Stimulated activated CD4-positive, alpha-beta T cell treated with anti-CD3 and anti-CD28 coated beads, Interleukin-12 subunit alpha, Interleukin-12 subunit beta, amount 100 ng/mL, for 4 hours (primary cell): ENCODE measurements around the gene PARP2.
"Not testable (repeated sequence)": the region's sequence is repeated elsewhere in the genome, so short reads cannot be mapped to it uniquely, and the experiment has no call there.

Source experiments
- DNase-seq: peaks from one replicate; pipeline ENCODE4 v3.0.0-alpha.2; 2020

PARP2 gene

DNA sequence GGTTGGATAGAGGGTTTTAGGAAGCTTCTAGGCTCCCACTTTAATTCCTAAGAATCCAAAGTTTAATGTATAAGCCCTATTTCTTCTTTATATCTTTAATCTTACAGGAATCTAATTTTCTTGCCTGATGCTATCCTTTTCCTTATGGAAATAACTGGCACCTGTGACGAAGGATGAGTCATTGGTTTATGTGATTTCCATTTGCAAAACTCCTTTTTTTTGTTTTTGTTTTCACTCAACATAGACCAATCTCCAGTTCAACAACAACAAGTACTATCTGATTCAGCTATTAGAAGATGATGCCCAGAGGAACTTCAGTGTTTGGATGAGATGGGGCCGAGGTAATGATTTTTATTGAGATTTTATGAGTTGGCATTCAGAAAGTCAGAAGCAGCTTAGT is 6.8 kb downstream of the PARP2 start:
- no peak for DNase-seq

DNA sequence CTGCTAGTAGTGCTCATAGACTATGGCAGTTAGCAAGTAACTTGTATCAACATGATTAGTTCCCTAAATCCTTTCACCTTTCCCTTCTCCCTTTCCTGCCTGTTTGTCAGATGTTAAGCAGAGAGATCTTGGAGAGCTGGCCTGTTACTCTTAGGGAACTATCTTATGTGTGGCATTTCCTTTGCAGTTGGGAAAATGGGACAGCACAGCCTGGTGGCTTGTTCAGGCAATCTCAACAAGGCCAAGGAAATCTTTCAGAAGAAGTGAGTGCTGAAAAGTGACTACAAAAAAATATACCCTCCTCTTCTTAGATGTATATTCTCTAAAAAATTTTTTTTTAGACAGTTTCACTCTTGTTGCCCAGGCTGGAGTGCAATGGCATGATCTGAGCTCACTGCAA is 7.4 kb downstream of the PARP2 start:
- DNase-seq = no peak

DNA sequence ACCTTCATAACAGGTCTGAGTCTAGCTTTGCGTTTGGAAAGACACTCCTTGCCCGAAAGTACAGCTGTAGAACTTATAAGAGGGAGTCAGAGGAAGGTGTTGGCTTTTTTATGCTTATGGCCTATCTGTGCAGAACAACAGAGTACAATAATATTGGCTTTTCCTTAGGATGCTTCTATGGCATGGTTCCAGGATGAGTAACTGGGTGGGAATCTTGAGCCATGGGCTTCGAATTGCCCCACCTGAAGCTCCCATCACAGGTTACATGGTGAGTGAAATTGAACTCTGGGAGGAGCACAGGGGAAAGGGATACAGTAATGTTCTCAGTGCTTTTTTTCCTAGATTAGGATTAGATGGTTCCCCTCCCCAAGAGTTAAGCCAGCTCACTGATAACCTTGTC is 13.0 kb downstream of the PARP2 start:
- DNase-seq = no peak

DNA sequence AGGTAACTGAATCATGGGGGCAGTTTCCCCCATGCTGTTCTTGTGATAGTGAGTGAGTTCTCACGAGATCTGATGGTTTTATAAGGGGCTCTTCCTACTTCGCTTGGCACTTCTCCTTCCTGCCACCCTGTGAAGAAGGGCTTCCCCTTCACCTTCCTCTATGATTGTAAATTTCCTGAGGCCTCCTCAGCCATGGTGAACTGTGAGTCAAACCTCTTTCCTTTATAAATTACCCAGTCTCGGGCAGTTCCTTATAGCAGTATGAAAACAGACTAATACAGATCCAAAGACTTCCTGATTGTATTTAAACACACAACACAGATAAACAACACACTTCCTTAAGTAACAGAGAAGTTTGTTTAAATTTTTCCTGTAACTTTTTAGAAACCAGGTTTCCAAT is 15.0 kb downstream of the PARP2 start:
- not testable (repeated sequence) for DNase-seq

DNA sequence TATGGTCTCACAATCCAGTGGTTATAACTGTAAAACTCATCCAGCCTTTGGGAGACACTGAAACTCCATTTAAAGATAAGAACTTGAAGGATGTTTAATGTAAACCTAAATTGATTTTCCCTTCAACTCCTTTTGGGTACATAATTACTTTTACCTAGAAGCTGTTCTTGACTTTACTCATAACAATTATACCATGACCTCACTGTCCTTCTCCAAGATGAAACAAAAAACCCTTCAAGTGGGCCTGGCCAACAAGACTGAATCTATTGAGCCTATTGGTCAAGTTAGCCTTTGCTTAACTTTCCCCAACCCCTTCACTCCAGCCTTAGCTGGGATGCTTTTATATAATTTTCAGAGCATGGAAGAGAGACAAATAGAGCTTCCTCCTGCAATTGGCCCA is 22.5 kb downstream of the PARP2 start:
- DNase-seq = no peak

DNA sequence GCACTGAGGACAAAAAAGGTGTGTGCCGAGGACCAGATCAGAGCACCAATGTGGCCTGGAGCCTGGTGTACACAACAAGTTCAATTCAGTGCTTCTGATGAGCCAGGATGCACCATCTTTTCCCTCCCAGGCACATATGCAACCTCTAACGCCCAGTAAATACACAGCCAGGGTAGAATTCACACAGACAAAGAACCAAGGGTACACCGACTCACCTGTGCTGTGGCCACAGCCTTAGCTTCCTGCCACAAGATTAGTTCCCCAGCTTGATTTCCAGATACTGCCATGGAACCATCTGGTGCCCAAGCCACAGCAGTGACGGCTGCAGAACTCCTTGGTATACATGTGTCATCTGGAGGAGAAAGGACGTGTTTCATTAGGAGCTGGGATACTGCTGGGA is 29.4 kb downstream of the PARP2 start:
- no peak for DNase-seq

DNA sequence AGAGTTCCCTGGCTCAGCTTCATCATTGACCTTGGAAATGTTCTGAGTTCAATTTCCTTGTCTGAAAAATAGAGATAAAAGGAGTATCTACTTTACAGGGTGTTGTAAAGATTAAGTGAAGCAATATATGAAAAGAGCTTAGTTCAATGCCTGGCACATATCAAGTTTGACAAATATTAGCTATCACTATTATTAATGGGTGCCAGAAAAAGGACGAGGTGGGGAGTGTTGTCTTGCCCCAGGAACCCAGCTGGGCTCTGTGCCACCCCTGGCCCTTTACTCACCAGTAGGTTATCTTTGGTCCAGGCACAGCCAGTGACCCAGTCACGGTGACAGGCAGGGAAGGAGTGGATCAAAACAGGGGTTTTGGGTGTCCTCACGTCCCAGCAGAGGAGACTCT is 32.0 kb downstream of the PARP2 start:
- DNase-seq = no peak

DNA sequence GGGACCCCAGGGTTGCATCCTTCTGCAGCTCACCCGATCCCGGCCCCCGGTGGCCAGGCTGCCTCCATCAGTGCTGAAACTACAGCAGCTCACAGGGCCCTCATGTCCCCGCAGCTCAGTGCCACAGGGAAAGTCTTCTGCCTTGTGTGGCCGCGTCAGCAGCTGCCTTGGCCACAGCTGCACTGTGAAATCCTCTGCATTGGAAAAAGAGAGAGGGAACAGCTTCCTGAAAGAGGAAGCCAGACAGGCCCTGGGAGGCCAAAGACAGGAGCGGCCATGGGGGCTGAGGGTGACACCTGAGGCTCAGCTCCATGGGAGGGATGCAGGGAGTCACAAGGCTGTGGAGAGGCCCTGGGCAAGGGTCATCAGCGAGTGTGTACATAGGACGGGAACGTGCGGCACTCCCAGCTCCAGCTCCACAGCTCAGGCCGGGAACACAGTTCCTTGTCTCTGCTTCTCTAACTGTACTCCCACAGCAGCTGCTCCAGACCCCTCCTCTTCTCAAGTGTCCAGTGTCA is 32.7 kb downstream of the PARP2 start:
- DNase-seq = no peak

DNA sequence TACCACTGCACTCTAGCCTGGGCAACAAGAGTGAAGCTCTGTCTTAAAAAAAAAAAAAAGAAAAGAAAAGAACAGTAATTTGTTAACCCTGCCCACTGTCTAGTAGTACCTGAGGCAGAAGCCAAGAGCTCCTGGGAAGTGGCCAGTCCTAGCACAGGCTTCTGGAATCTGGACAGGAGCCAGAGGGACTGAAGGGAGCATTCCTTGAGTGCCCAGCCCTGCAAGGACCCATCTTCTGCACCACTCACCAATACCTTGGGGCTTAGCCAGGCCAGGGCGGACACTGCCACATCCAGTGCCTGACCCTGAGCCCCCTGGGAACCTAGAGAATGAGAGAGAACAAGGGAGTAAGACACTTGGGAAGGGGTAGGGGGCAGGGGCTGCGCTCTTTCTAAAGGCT is 33.7 kb downstream of the PARP2 start:
- DNase-seq = no peak

DNA sequence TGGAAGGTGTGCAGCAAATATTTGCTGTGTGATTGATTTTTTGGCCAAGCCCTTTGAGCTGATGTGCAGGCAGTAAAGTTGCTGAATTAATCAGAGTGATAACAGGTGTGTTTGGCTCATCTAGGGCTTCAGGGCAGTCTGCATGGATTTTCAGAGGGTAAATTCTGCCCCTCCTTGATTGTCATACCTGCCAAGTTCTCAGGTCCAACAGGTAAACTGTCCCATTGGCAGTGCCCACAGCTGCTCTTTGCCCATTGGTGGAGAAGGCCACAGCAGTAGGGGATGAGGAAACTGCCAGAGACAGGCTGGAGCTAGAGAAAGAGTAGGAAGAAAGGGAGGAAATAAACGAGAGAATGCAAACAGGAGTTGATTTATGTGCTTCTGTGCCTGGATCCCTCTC is 36.3 kb downstream of the PARP2 start:
- DNase-seq = no peak

DNA sequence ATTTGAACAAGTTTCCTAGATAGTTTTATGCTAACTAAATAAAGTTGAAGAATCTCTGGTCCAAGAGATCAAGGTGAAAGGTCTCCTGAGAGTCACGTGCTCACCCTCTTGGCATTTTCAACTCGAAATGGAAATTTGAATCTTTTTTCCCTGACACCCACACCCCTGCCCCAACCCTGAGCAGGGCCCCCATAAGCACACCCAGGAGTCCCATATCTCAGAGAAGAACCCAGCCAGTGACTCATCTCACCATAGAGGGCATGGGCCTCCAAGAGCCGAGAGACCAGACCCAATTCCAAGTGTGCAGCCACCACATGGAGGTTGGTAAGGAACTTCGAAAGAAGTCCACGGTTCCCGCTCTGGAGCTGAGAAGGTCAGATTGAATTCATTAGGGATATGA is 37.2 kb downstream of the PARP2 start:
- no peak for DNase-seq

DNA sequence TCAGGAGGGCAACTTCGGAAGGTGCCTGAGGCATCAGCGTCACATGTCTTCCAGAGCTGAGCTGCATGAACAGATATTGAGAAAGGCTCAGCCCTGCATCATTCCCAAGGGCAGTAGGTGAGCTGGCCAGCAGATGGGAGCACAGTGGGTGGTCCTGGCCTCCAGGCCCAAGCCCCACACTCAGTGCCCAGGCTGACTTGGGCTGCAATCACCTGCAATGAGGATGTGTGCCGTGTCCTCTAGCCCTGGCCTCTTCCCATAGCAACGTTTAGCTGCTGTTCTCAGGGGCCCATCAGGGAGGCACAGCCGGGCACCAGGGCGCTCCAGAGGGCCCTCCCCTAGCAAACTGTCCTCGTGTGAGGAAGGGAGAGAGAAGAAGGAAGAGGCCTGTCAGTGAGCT is 37.9 kb downstream of the PARP2 start:
- DNase-seq = no peak

DNA sequence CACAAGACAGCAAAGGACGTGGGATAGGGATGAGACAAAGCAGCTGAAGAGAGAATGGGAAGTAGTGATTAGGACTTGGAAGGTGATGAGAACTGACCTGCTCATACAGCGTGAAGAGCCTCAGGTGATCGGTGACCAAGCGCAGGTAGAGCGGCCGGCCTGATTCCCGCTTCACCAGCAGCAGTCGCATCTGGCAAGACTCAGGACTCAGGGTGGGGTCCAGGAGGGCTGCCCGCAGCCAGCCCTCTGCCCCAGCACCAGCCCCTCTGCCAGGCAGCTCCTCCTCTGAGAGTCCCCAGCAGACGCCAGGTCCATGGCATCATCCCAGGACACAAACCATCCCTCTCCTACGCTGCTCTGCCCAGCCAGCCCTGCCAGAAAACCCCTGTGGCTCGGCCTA is 39.1 kb downstream of the PARP2 start:
- no peak for DNase-seq

DNA sequence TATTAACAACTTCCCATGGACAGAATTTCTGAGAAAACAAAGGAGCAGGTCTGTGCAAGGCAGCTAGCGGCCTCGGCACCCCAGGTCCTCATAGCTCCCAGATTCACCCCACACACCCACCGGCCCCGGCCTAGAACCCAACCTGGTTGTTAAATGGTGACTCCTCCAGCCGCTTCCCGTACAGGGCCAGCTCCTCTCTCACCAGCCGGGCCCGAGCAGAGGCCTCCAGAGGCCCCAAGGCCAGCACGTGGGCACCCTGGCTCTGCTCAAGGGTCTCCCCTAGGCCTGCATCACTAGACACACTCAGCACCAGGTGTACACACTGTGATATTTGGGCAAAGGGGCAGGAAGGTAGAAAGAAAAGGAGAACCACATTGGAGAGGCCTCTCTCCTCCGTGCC is 39.6 kb downstream of the PARP2 start:
- no peak for DNase-seq

DNA sequence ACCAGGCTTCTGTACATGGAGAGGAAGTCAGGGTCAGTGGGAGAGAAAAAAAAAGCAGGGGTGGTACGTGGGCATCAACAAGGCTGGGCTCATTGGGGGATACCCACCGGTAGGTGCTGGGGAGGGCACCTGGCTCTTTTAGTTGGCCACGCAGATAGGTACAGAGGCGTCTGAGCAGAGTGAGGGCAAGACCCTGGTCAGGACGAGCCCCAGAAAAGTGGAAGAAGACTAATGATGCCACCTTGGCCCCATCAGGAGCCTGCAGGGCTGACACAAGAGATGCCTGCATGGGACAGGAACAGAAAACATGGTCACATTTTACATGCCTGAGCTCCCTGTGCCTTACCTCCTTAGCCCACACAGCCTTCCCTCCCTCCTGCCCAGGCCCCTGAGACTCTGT is 40.2 kb downstream of the PARP2 start:
- no peak for DNase-seq

DNA sequence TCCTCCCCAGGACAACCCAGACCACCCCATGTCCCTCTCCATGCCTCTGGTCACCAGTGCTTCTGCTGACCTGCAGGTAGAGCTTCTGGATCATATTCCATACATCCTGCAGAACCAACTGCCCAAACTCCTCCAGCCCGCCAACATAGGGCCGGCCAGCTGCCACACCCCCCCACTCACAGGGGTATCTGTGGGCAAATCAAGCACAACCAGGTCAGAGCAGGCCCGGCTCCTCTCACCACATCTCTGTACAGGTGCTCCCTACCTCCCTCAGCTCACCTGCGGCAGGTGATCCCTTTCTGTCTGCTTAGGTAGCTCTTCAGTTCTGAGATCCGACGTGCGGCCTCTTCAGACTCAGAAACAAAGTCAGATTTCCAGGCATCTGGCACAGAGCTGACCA is 40.9 kb downstream of the PARP2 start:
- no peak for DNase-seq

DNA sequence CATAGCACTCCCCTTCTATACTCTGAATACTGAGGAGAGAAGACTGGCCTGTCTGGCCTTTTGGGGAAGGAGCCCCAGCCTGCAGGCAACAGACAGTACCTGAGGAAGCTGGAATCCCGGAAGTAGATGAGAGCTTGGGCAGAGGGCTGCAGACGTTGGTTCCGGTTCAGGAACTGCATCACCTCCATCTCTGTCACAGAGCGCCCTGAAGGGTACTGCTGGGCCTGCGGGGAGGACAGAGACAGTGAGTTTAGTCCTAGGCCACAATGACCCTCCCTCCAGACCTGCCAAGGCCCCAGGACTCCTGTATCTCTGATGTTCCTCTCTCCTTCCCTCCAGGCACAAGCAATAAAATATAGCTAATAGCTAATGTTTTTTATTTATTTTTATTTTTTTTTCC is 41.5 kb downstream of the PARP2 start:
- DNase-seq = no peak

DNA sequence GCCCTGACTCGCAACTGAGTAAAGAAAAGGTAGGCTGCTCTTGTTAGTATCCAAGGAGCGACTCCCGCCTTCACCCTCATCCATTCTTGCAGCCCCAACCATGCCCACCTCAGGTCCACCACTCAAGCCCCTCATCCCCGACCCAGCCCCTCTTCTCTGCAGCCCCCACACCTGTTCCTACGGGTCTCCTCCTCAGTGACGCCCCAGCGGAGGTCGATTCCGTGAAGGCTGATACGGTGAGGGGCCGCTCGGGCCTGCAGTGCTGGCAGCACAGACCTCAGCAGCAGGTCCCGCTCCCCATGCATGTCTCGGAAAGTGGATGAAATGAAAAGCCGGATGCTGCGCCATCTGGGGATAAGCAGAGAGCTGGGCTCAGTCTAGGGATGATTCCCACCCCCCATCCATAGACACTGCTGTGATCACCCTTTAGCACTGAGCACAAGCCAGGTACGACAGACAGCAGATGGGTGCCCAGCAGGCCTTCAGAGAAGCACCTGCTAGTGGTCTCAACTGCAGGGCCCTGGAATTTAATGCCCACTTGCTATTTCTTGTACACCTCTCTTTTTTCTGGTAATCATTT is 42.9 kb downstream of the PARP2 start:
- DNase-seq = no peak

DNA sequence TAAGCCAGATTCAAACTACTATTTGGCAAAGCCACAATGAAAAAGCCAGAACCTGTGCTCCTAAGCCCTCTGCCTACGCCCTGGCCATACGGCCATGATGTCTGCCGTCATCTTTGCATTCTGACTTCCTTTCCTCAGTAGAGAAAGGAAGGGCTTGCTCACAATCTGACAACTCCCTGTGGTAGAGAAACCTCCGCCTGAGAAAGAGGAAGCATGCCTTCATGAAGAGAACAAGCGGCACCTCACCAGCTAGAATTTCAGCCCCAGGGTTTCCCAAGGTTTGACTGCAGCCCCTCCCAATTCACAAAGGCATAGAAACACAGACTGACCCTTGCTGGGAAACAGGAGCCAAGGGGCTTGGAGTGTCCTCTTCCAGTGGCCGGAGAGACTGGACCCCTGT is 44.1 kb downstream of the PARP2 start:
- no peak for DNase-seq

DNA sequence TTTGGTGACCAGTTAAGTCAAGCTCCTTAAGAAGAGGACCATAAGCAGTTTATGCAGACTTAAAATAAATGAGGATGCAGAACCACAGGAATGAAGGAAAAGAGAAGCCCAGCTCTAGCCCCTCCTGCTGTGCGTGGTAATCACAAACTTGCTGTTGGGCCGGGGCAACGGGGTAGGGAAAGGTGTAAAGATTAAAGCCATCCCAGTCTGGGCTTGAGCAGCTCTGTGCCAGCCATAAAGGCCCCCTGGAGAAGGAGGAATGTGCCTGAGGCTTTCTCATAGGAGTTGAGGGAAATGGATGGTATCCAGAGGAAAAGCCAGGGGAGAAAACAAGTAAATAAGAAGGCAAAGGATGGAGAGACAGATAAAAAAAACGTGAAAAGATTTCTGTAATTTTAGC is 44.7 kb downstream of the PARP2 start:
- DNase-seq = no peak

DNA sequence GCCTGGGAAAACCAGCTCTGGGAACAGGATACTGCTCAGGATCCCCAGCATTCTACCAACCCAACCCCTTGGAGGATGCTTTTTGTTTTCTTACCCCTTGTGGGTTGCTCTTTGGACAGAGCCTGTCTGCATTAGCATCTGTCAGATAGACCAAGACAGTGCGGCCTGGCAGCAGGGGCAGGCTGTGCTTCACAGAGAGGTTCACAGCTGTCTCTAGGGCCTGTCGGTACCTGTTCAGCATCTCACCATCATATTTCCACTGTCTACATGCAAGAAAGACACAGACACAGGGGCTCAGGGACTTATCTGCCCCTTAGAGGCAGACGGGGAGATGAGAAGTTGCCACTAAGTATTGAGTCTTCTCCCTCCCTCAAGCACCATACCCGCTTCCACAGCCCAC is 48.1 kb downstream of the PARP2 start:
- DNase-seq = no peak

DNA sequence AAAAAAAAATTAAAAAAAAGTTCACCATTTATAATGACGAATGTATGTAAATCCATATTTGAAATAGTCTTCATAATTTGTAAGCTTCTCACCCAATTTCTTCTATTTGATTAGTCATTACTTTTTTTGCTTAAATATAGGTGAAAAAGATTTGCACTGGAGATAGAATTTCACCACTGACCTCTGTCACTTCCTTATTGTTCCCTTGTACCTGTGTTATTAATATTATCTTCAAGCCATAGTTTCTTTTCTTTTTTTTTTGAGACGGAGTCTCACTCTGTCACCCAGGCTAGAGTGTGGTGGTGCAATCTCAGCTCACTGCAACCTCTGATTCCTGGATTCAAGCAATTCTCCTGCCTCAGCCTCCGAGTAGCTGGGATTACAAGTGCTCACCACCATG is 54.1 kb downstream of the PARP2 start:
- no peak for DNase-seq

DNA sequence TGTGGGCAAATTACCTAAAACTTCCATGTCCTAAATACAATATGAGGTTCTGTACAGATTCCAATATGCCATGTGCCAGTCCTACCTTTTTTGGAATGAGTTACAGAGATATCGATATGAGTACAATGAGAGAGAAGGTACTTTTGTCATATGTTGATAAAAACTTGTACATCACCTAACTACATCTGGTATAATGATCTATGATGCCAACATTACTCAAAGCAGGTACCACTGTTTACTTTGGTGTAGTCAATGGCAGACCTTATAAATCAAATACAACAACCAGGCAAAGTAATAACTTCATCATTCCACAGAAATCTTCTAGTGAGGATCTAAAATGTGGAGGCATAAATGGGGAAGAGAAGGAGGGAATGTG is 57.1 kb downstream of the PARP2 start:
- DNase-seq = no peak

DNA sequence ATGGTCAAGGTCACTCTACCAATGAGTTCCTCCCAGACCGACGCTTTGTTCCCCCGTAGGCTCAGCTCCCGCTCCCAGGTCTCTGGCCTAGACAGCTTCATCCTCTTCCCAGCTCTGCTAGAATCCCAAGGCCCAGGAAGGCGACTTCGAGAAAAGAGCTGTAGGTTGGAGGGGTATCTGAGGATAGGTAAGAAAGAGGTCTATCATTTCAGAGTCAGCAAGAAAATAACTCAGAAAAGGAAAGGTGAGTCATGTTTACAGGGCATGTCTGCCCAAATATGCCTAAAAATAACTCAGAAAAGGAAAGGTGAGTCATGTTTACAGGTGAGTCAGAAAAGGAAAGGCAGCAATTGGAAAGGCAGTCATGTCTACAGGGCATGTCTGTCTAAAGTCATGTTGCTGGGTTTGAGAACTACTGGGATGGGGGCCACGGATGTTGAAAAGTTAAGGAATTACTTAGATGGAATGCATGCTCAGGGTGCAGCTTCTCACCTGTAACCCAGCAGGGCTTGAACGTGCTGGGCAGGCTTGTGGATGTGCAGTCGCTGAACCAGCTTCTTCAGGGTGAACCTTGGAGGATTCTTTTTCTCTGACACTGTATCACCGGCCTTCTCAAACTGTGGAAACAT is 57.6 kb downstream of the PARP2 start:
- no peak for DNase-seq

DNA sequence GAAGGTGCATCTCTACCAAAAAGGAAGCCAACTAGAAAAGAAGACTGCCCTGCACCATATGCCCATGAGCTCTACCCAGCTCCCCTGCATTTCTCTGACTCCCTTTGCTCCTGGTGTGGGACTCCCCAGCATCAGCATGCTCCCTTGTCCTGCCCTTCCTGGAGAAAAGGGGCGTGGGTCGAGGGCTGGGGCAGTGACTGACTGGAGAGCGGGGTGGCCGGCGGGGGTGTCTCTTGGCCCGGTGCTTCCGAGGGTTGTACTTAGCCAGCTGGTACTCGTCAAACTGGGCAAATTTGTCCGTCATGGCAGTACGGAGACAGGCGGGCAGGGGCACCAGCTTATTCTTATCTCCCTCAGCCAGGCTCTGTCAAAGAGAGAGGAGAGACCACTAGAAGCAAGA is 60.1 kb downstream of the PARP2 start:
- no peak for DNase-seq
